GM23338 (cell line): Measurements from ENCODE around the gene TMEM209. TPM values are rescaled to one million over a fixed set of nuclear protein-coding genes. Genes with fewer than 3 reads are reported as not detected.
"Not testable (repeated sequence)": the region's sequence is repeated elsewhere in the genome, so short reads cannot be mapped to it uniquely, and the experiment has no call there.

Source experiments
- ATAC-seq: fragments of 200-7000 bp; cut with Tn5 transposase; 3 replicates; pipeline ENCODE4 v1.9.1; 2020
- DNase-seq: peaks from one replicate; pipeline ENCODE4 v3.0.0-alpha.2; 2015; ENCODE audit warnings: low spot score
- H2AFZ ChIP-seq: fragments of 200-600 bp; sonication (generic); 2 replicates; pipeline ENCODE4 v1.8.0; 2016; ENCODE audit warnings: antibody characterized with exemption, mild to moderate bottlenecking, moderate library complexity
- H3F3A ChIP-seq: fragments of 200-600 bp; sonication (generic); replicated peaks from 2 replicates; pipeline ENCODE4 v1.8.0; 2017; ENCODE audit warnings: antibody characterized with exemption, mixed run types, low read depth
- H3K27ac ChIP-seq: fragments of 200-600 bp; sonication (generic); 2 replicates; pipeline ENCODE4 v1.6.1; 2016; ENCODE audit warnings: low read depth
- H3K27me3 ChIP-seq: fragments of 200-600 bp; sonication (generic); 2 replicates; pipeline ENCODE4 v1.8.0; 2016; ENCODE audit warnings: mild to moderate bottlenecking, mixed run types, moderate library complexity; ENCODE audit not compliant: insufficient read depth
- H3K36me3 ChIP-seq: fragments of 200-600 bp; sonication (generic); 2 replicates; pipeline ENCODE4 v1.8.0; 2016; ENCODE audit warnings: mild to moderate bottlenecking; ENCODE audit not compliant: insufficient read depth
- H3K4me1 ChIP-seq: fragments of 200-600 bp; sonication (generic); 2 replicates; pipeline ENCODE4 v1.8.0; 2016; ENCODE audit warnings: mild to moderate bottlenecking, moderate library complexity; ENCODE audit not compliant: insufficient read depth
- H3K4me2 ChIP-seq: fragments of 200-600 bp; sonication (generic); 2 replicates; pipeline ENCODE4 v1.7.1; 2017; ENCODE audit warnings: mixed run types
- H3K4me3 ChIP-seq: fragments of 200-600 bp; sonication (generic); 2 replicates; pipeline ENCODE4 v1.6.1; 2016; ENCODE audit warnings: mixed run types
- H3K79me2 ChIP-seq: fragments of 200-600 bp; sonication (generic); replicated peaks from 2 replicates; pipeline ENCODE4 v1.8.0; 2017; ENCODE audit warnings: mild to moderate bottlenecking; ENCODE audit not compliant: insufficient read depth
- H3K9me2 ChIP-seq: fragments of 200-600 bp; sonication (generic); 2 replicates; pipeline ENCODE4 v1.8.0; 2017; ENCODE audit not compliant: insufficient read depth
- H4K20me1 ChIP-seq: fragments of 200-600 bp; sonication (generic); replicated peaks from 2 replicates; pipeline ENCODE4 v1.8.0; 2017; ENCODE audit warnings: mild to moderate bottlenecking; ENCODE audit not compliant: insufficient read depth
- H3K27ac Mint-ChIP-seq: 2 replicates; pipeline ENCODE4 v1.8.0; 2020; ENCODE audit warnings: inconsistent platforms, mild to moderate bottlenecking, moderate library complexity, mixed read lengths
- H3K27me3 Mint-ChIP-seq: 3 replicates; pipeline ENCODE4 v1.8.0; 2022; ENCODE audit warnings: low read depth, mild to moderate bottlenecking, moderate library complexity, mixed read lengths, inconsistent platforms; ENCODE audit not compliant: insufficient read depth, poor library complexity
- H3K36me3 Mint-ChIP-seq: 3 replicates; pipeline ENCODE4 v1.8.0; 2021; ENCODE audit warnings: low read depth, mild to moderate bottlenecking, inconsistent platforms, moderate library complexity, mixed read lengths
- H3K4me1 Mint-ChIP-seq: 3 replicates; pipeline ENCODE4 v1.8.0; 2020; ENCODE audit warnings: mild to moderate bottlenecking, inconsistent platforms, mixed read lengths
- H3K4me3 Mint-ChIP-seq: 3 replicates; pipeline ENCODE4 v1.8.0; 2021; ENCODE audit warnings: moderate library complexity, mild to moderate bottlenecking, inconsistent platforms, mixed read lengths
- H3K9me3 Mint-ChIP-seq: 3 replicates; pipeline ENCODE4 v1.8.0; 2020; ENCODE audit warnings: moderate library complexity, mild to moderate bottlenecking, inconsistent platforms, mixed read lengths
- CTCF ChIP-seq, 2 experiments: fragments of 200-600 bp in 1 of 2; sonication (generic) in 1 of 2; conservative IDR thresholded peaks; 2 replicates each; pipeline versions ENCODE4 v1.5.1 to v1.6.1; 2016 to 2017; ENCODE audit warnings: antibody characterized with exemption in 2 of 2, low read depth in 2 of 2, mild to moderate bottlenecking in 2 of 2, moderate library complexity in 1 of 2
- EZH2 ChIP-seq: fragments of 200-600 bp; sonication (generic); IDR thresholded peaks from one replicate; pipeline ENCODE4 v1.8.0; 2017; ENCODE audit warnings: antibody characterized with exemption, mild to moderate bottlenecking, low read depth; ENCODE audit not compliant: unreplicated experiment
- JUNB ChIP-seq: IDR thresholded peaks from one replicate; pipeline ENCODE4 v1.6.1; 2016; ENCODE audit warnings: antibody characterized with exemption; ENCODE audit not compliant: unreplicated experiment
- NANOG ChIP-seq: IDR thresholded peaks from 2 replicates; pipeline ENCODE4 v1.6.1; 2016; ENCODE audit warnings: antibody characterized with exemption, borderline replicate concordance
- ZNF114 ChIP-seq: fragments of 250-450 bp; sonication (Bioruptor Pico); IDR thresholded peaks from 2 replicates; pipeline ENCODE4 v1.5.0; 2020; ENCODE audit warnings: mild to moderate bottlenecking, moderate library complexity
- ZNF331 ChIP-seq: fragments of 250-450 bp; sonication (Bioruptor Pico); IDR thresholded peaks from 2 replicates; pipeline ENCODE4 v1.5.0; 2020; ENCODE audit warnings: low read depth, mild to moderate bottlenecking, moderate library complexity
- ZNF462 ChIP-seq: fragments of 250-450 bp; sonication (Bioruptor Pico); IDR thresholded peaks from 2 replicates; pipeline ENCODE4 v1.5.0; 2020; ENCODE audit warnings: mild to moderate bottlenecking, moderate library complexity
- polyA plus RNA-seq: library from polyadenylated mRNA; unstranded; fragments of >200 nt; fragmentation: Nextera tagmentation; extraction: Ambion mirVana; gene quantifications from 2 replicates; pipeline ENCODE4 v1.2.1, GENCODE V29; 2016
- total RNA-seq: library from RNA; depleted of rRNA; stranded (reverse); fragments of >200 nt; shearing (Covaris generic); gene quantifications from 2 replicates; pipeline ENCODE4 v1.2.3, GENCODE V29; 2014

Gene TMEM209
- total and polyA plus RNA-seq, 2 experiments from 2014 or later: 18.6 to 26.2 TPM

- not testable (repeated sequence) for H3F3A ChIP-seq, H3K79me2 ChIP-seq, ATAC-seq, H3K27me3 Mint-ChIP-seq, H3K36me3 ChIP-seq, DNase-seq, H3K4me1 Mint-ChIP-seq, H3K4me3 Mint-ChIP-seq, H3K4me1 ChIP-seq, H3K27ac Mint-ChIP-seq, H3K9me2 ChIP-seq, H3K27ac ChIP-seq, H3K9me3 Mint-ChIP-seq, H3K4me3 ChIP-seq, H2AFZ ChIP-seq, H3K27me3 ChIP-seq, H3K4me2 ChIP-seq, H4K20me1 ChIP-seq
- peaks cover 30% of the 10 kb centered on the region; the same call in 2 of the 3 replicates for H3K36me3 Mint-ChIP-seq
Observed at GRCh38 chr7:130126840-130127239, 78.4 kb downstream of the TMEM209 start.

GRCh38 chr7:130124711-130125110 is 80.5 kb downstream of the TMEM209 start:
- no peaks in the 10 kb centered on the region for H3K4me1 ChIP-seq
- H3K9me2 ChIP-seq: no peaks in the 10 kb centered on the region
- no peak overlapping the region for H3K4me3 ChIP-seq
- DNase-seq: no peak
- no peaks in the 10 kb centered on the region for H3K27me3 Mint-ChIP-seq
- no peaks in the 10 kb centered on the region; the same call in none of the 2 replicates for H3K36me3 ChIP-seq
- H3K4me1 Mint-ChIP-seq: no peaks in the 10 kb centered on the region
- peaks cover 25% of the 10 kb centered on the region; the same call in 2 of the 3 replicates for H3K36me3 Mint-ChIP-seq
- TF ChIP-seq CTCF (conservative IDR thresholded peaks at IDR 0.05; ENCODE audit: low read depth in 2 of 2): no peak
- TF ChIP-seq EZH2: no peak
- TF ChIP-seq JUNB: no peak
- no peak for TF ChIP-seq NANOG
- no peak for TF ChIP-seq ZNF462
- TF ChIP-seq ZNF114 (CRISPR knock-in tag): no peak
- no peak for TF ChIP-seq ZNF331 (CRISPR knock-in tag)
- no peaks in the 10 kb centered on the region for H3K79me2 ChIP-seq
- H3K27ac ChIP-seq: no peak overlapping the region
- no peaks in the 10 kb centered on the region for H3F3A ChIP-seq
- H3K4me3 Mint-ChIP-seq: no peak overlapping the region
- no peak overlapping the region for H3K4me2 ChIP-seq
- H4K20me1 ChIP-seq: no peaks in the 10 kb centered on the region; the same call in 1 of the 2 replicates
- no peaks in the 10 kb centered on the region for H3K27me3 ChIP-seq
- H3K27ac Mint-ChIP-seq: no peak overlapping the region
- ATAC-seq: no peak
- H3K9me3 Mint-ChIP-seq: no peaks in the 10 kb centered on the region
- H2AFZ ChIP-seq: no peak overlapping the region
